Measurements from ENCODE around the gene SPINK13. TPM values are rescaled to one million over a fixed set of nuclear protein-coding genes. Genes with fewer than 3 reads are reported as not detected.

SPINK13 gene
- total and polyA plus RNA-seq, 2 of the 4 experiments (the other 2 are of a cell fraction): not detected

DNA sequence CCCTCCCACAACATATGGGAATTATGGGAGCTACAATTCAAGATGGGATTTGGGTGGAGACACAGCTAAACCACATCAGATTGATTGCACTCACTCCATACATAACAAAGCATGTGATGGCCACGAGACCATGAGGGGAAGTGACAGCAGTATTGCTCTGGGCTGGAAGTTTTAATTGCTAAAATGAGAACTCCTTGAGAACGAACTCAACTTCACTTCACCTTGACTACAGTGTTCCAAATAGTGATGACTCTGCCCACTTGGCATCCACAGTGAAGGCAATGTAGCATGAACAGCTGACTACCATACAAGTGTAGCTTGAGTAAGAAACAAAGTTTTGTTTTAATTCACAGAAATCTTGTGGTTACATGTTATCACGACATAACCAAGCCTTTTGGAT, 42.9 kb downstream of the SPINK13 start:
- no CpG with 5 or more reads among the region's 3 CpGs for WGBS, 2 experiments (ENCODE audit: extremely low coverage in 2 of 2, insufficient read length in 1 of 2)

More for the DNA sequence above, 42.9 kb downstream of the SPINK13 start:
- H3K9me1 ChIP-seq (ENCODE audit: insufficient read depth, low read length): no peaks in the 10 kb centered on the region
- H3K36me3 ChIP-seq (ENCODE audit: control insufficient read depth, insufficient read depth, low read length): no peaks in the 10 kb centered on the region
- no peak overlapping the region for H2AK9ac ChIP-seq (replicated peaks; ENCODE audit: low read depth, low read length, poor library complexity)
- H4K8ac ChIP-seq (ENCODE audit: low read depth in 2 of 2, low read length in 2 of 2): no peak overlapping the region
- H3K79me1 ChIP-seq (ENCODE audit: low read depth in 1 of 2, low read length in 2 of 2): no peaks in the 10 kb centered on the region
- H4K20me1 ChIP-seq (ENCODE audit: insufficient read depth, low read length): no peaks in the 10 kb centered on the region
- H3K4me1 ChIP-seq (ENCODE audit: control insufficient read depth, insufficient read depth, low read length): no peaks in the 10 kb centered on the region
- no peak overlapping the region for H3K23ac ChIP-seq (ENCODE audit: low read depth, low read length)
- no peak overlapping the region for H2AFZ ChIP-seq (replicated peaks; ENCODE audit: low read length, poor library complexity)
- H3K4me3 ChIP-seq (ENCODE audit: insufficient read depth, low read depth, low read length): no peak overlapping the region
- no peak overlapping the region for H3K18ac ChIP-seq (ENCODE audit: low read depth, low read length)
- in situ Hi-C loops (cut with MboI; ENCODE audit: low sequenced_read_pairs): no loop called here
- no peaks in the 10 kb centered on the region for H3K9me3 ChIP-seq (ENCODE audit: control insufficient read depth, insufficient read depth, low read length)
- intact Hi-C loops (cut with micrococcal nuclease): no loop called here
- no peak overlapping the region for H3K4ac ChIP-seq (ENCODE audit: low read depth, low read length)
- H2BK5ac ChIP-seq (ENCODE audit: low read depth, low read length, poor library complexity, severe bottlenecking): no peak overlapping the region
- BruUV-seq (replicated peaks): no TSS peak
- H2BK20ac ChIP-seq (ENCODE audit: low read depth, low read length): no peak overlapping the region
- TF ChIP-seq NFE2L2 (IDR thresholded peaks at IDR 0.05; ENCODE audit: low read depth, low read length) (no peak), RAD21 (IDR thresholded peaks at IDR 0.05; ENCODE audit: low read length) (no peak), FOS (IDR thresholded peaks at IDR 0.05; ENCODE audit: low read depth, low read length) (no peak), CEBPB (IDR thresholded peaks at IDR 0.05; ENCODE audit: low read depth, low read length) (no peak), BHLHE40 (IDR thresholded peaks at IDR 0.05; ENCODE audit: low read depth, low read length) (no peak), MAFK (IDR thresholded peaks at IDR 0.05; ENCODE audit: low read depth, low read length) (no peak), MAZ (IDR thresholded peaks at IDR 0.05; ENCODE audit: borderline replicate concordance, low read depth, low read length) (no peak), MXI1 (IDR thresholded peaks at IDR 0.05; ENCODE audit: borderline replicate concordance, low read depth, low read length) (no peak), POLR2A (IDR thresholded peaks at IDR 0.05; ENCODE audit: low read depth, low read length) (no peak)
- TF ChIP-seq, protein P1, sequence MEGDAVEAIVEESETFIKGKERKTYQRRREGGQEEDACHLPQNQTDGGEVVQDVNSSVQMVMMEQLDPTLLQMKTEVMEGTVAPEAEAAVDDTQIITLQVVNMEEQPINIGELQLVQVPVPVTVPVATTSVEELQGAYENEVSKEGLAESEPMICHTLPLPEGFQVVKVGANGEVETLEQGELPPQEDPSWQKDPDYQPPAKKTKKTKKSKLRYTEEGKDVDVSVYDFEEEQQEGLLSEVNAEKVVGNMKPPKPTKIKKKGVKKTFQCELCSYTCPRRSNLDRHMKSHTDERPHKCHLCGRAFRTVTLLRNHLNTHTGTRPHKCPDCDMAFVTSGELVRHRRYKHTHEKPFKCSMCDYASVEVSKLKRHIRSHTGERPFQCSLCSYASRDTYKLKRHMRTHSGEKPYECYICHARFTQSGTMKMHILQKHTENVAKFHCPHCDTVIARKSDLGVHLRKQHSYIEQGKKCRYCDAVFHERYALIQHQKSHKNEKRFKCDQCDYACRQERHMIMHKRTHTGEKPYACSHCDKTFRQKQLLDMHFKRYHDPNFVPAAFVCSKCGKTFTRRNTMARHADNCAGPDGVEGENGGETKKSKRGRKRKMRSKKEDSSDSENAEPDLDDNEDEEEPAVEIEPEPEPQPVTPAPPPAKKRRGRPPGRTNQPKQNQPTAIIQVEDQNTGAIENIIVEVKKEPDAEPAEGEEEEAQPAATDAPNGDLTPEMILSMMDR (conservative IDR thresholded peaks at IDR 0.05; ENCODE audit: low read depth, low read length): no peak
- TF ChIP-seq, protein P2, sequence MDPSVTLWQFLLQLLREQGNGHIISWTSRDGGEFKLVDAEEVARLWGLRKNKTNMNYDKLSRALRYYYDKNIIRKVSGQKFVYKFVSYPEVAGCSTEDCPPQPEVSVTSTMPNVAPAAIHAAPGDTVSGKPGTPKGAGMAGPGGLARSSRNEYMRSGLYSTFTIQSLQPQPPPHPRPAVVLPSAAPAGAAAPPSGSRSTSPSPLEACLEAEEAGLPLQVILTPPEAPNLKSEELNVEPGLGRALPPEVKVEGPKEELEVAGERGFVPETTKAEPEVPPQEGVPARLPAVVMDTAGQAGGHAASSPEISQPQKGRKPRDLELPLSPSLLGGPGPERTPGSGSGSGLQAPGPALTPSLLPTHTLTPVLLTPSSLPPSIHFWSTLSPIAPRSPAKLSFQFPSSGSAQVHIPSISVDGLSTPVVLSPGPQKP (IDR thresholded peaks at IDR 0.05; ENCODE audit: borderline replicate concordance, low read depth, low read length): no peak
- TF ChIP-seq, protein P3, sequence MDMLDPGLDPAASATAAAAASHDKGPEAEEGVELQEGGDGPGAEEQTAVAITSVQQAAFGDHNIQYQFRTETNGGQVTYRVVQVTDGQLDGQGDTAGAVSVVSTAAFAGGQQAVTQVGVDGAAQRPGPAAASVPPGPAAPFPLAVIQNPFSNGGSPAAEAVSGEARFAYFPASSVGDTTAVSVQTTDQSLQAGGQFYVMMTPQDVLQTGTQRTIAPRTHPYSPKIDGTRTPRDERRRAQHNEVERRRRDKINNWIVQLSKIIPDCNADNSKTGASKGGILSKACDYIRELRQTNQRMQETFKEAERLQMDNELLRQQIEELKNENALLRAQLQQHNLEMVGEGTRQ (IDR thresholded peaks at IDR 0.05; ENCODE audit: low read depth, low read length): no peak
- no peak overlapping the region for H3K56ac ChIP-seq (ENCODE audit: extremely low read depth, insufficient read depth, low read length)
- no peak overlapping the region for H3K4me2 ChIP-seq (ENCODE audit: low read depth, low read length)
- POLR2A ChIA-PET (ENCODE audit: unreplicated experiment): no interaction called here
- no peak overlapping the region for H3K9ac ChIP-seq (ENCODE audit: low read depth, low read length)
- H2AK5ac ChIP-seq (ENCODE audit: low read depth, low read length): no peak overlapping the region
- no peak for DNase-seq
- H2BK120ac ChIP-seq (ENCODE audit: low read depth, low read length): no peak overlapping the region
- no peak overlapping the region for H4K91ac ChIP-seq (ENCODE audit: insufficient read depth, low read depth, low read length)
- no peak for ATAC-seq (ENCODE audit: low read depth)
- dilution Hi-C loops (cut with HindIII; ENCODE audit: low sequenced_read_pairs, unreplicated experiment): no loop called here
- CTCF ChIA-PET: no interaction called here
- no peaks in the 10 kb centered on the region for H3K27me3 ChIP-seq (ENCODE audit: control insufficient read depth, insufficient read depth, low read length)
- no peak overlapping the region for H3K14ac ChIP-seq (replicated peaks; ENCODE audit: low read depth, low read length)
- H3K27ac ChIP-seq (ENCODE audit: insufficient read depth, low read length): no peak overlapping the region
- H4K5ac ChIP-seq (ENCODE audit: low read depth, low read length): no peak overlapping the region
- no peak overlapping the region for H2BK15ac ChIP-seq (ENCODE audit: low read depth, low read length)
